ENCODE data around the gene DNM3.

Gene DNM3

DNA sequence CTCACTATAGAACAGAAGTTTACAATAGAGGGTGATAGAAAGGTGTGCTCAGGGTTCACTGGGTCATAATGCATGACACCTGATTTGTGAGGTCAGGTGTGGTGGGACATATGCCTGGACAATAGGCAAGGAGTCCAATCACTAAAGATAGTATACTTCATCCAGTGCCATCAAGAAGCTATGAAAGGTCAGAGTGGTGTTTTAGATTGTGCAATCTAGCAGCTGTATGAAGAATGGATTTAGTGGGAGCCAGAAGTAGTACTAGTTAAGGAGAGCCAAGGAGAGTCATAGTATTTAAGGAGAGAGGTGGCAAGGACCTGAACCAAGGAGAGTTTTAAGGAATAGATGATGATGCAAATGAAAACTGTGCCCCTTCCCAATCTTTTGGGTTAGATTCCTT is 498.5 kb downstream of the DNM3 start:
- no peak for TF ChIP-seq CTCF (IDR thresholded peaks at IDR 0.05)

DNA sequence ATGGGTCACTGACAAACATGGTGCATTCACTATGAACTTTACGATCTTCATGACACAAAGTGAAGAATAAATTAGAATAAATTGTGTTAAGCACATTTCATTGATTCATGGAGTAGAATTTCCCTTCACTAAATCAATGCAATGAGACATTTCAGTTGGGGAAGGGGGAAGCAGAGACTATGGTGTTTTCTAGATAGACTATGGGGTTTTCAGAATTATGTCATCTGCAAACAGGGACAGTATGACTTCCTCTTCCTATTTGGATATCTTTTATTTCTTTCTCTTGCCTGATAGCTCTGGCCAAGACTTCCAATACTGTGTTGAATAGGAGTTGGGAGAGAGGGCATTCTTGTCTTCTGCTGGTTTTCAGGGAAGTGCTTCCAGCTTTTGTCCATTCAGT is 499.2 kb downstream of the DNM3 start:
- no peak for TF ChIP-seq CTCF (IDR thresholded peaks at IDR 0.05)

GRCh38 chr1:172341697-172342096 is 500.4 kb downstream of the DNM3 start:
- TF ChIP-seq CTCF (IDR thresholded peaks at IDR 0.05), result no peak

DNA sequence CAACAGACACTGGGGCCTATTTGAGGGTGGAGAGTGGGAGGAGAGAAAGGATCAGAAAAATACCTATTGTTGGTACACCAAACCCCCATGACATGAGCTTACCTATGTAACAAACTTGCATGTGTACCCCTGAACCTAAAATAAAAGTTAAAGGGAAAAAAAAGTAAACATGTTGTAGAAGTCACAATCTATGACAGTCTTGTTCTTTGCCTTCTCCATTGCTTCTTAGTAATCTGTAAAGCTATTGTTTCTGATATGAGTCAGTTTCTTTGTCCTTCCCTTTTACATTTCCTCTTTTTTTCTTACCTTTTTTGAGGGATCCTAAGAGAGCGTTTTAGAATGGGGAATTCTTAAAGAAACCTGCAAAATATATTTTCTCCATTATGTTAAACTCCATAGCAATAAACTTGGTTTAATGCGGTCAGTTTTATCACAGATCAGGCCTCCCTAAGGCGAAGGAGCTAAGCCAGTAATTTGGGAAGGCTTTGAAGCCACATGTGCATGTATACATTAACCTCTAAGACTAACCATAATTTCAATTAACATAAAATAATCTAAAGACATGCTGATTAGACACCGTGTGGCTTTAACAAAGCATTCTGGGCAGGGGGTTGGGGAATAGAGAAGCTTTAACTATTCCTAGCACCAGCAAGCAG is 501.4 kb downstream of the DNM3 start:
- no peak for TF ChIP-seq CTCF (IDR thresholded peaks at IDR 0.05)

- TF ChIP-seq CTCF (IDR thresholded peaks at IDR 0.05), result no peak
Measured at GRCh38 chr1:172343240-172344160, 502.2 kb downstream of the DNM3 start.

GRCh38 chr1:172344444-172344843 is 503.1 kb downstream of the DNM3 start:
- TF ChIP-seq CTCF (IDR thresholded peaks at IDR 0.05), result no peak

DNA sequence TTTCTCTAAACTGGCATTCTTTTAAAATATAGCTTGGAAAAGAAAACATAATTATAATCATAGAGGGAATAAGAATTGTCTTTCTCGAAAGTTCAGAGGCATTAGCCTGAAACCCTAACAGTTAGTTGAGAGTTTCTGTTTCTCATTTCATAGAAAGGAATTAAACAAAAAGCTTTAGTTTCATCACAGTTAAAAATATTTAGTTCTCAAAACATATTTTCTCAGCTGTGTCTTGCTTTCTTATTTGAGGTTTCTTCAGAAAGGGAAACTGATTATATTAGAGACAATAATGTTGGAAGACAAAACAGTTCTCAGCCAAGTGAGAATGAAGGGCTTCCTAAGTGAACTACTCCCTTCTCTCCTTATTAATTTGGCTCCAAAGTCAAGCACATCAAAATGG is 503.8 kb downstream of the DNM3 start:
- TF ChIP-seq CTCF (IDR thresholded peaks at IDR 0.05), result no peak

Data from LNCAP (cell line).